Stomach smooth muscle (tissue), 2 donors: ENCODE measurements around the gene ZKSCAN2.
A peak's percentile ranks its signal among the peaks of the same experiment; 100 is the strongest.

Experiments used
- H3K27ac ChIP-seq: one replicate; pipeline ENCODE4 v1.7.0; 2013; ENCODE audit warnings: mild to moderate bottlenecking, low read length, inconsistent platforms
- H3K27me3 ChIP-seq, 2 donors: one replicate each; pipeline ENCODE4 v1.7.0; 2013; ENCODE audit warnings: low read length in 2 of 2; ENCODE audit not compliant: insufficient read depth in 2 of 2, control insufficient read depth in 1 of 2
- H3K36me3 ChIP-seq, 2 donors: one replicate each; pipeline ENCODE4 v1.7.0; 2013; ENCODE audit warnings: low read length in 2 of 2; ENCODE audit not compliant: control insufficient read depth in 2 of 2, insufficient read depth in 2 of 2
- H3K4me1 ChIP-seq: one replicate; pipeline ENCODE4 v1.7.0; 2013; ENCODE audit warnings: low read length; ENCODE audit not compliant: control insufficient read depth, insufficient read depth
- H3K4me3 ChIP-seq, 2 donors: one replicate each; pipeline ENCODE4 v1.7.0; 2013; ENCODE audit warnings: low read length in 2 of 2
- H3K9ac ChIP-seq, 2 donors: one replicate each; pipeline ENCODE4 v1.7.0; 2013; ENCODE audit warnings: low read length in 2 of 2, mild to moderate bottlenecking in 1 of 2
- H3K9me3 ChIP-seq, 2 donors: one replicate each; pipeline ENCODE4 v1.7.0; 2013; ENCODE audit warnings: low read length in 2 of 2; ENCODE audit not compliant: control insufficient read depth in 2 of 2
- donor health status: healthy.
- donor health status: Pancreatic carcinoma.

ZKSCAN2 gene

GRCh38 chr16:25224731-25225319 is 32.8 kb downstream of the ZKSCAN2 start:
- no peaks in the 10 kb centered on the region for H3K9me3 ChIP-seq
- no peaks in the 10 kb centered on the region for H3K36me3 ChIP-seq
- H3K4me3 ChIP-seq: no peak overlapping the region
- no peak overlapping the region for H3K27ac ChIP-seq
- peaks cover 3% of the 10 kb centered on the region for H3K4me1 ChIP-seq
- no peak overlapping the region for H3K9ac ChIP-seq
- H3K27me3 ChIP-seq: no peaks in the 10 kb centered on the region

GRCh38 chr16:25223964-25224363 is 33.7 kb downstream of the ZKSCAN2 start:
- Histone ChIP-seq H3K9me3 (no peaks in the 10 kb centered on the region), H3K9ac (no peak overlapping the region), H3K4me3 (no peak overlapping the region), H3K4me1 (peaks cover 3% of the 10 kb centered on the region), H3K36me3 (no peaks in the 10 kb centered on the region), H3K27me3 (no peaks in the 10 kb centered on the region), H3K27ac (no peak overlapping the region)

GRCh38 chr16:25222959-25223358 is 34.7 kb downstream of the ZKSCAN2 start:
- H3K36me3 ChIP-seq: no peaks in the 10 kb centered on the region
- no peak overlapping the region for H3K4me3 ChIP-seq
- H3K9me3 ChIP-seq: no peaks in the 10 kb centered on the region
- peaks cover 3% of the 10 kb centered on the region for H3K4me1 ChIP-seq
- no peak overlapping the region for H3K9ac ChIP-seq
- H3K27ac ChIP-seq: no peak overlapping the region
- no peaks in the 10 kb centered on the region for H3K27me3 ChIP-seq

- H3K27me3 ChIP-seq: peaks cover 0 to 4% of the 10 kb centered on the region in 2 donors
- peaks cover 3% of the 10 kb centered on the region for H3K4me1 ChIP-seq
- H3K4me3 ChIP-seq: peak overlapping the region in 1 of 2 donors; percentile 8
- no peaks in the 10 kb centered on the region for H3K9me3 ChIP-seq
- H3K9ac ChIP-seq: no peak overlapping the region
- no peaks in the 10 kb centered on the region for H3K36me3 ChIP-seq
- H3K27ac ChIP-seq: no peak overlapping the region
Measured at GRCh38 chr16:25219070-25219737, 38.4 kb downstream of the ZKSCAN2 start.

- Histone ChIP-seq H3K27ac (no peak overlapping the region), H3K36me3 (no peaks in the 10 kb centered on the region), H3K9me3 (no peaks in the 10 kb centered on the region), H3K4me3 (no peak overlapping the region), H3K27me3 (peaks cover 0 to 4% of the 10 kb centered on the region in 2 donors), H3K9ac (no peak overlapping the region), H3K4me1 (peaks cover 3% of the 10 kb centered on the region)
Measured at GRCh38 chr16:25217921-25218320, 39.7 kb downstream of the ZKSCAN2 start.

GRCh38 chr16:25217112-25217511 is 40.5 kb downstream of the ZKSCAN2 start:
- Histone ChIP-seq H3K4me1 (no peaks in the 10 kb centered on the region), H3K36me3 (no peaks in the 10 kb centered on the region), H3K9ac (no peak overlapping the region), H3K4me3 (no peak overlapping the region), H3K27ac (no peak overlapping the region), H3K9me3 (no peaks in the 10 kb centered on the region), H3K27me3 (peaks cover 0 to 4% of the 10 kb centered on the region in 2 donors)

- Histone ChIP-seq H3K9me3 (no peaks in the 10 kb centered on the region), H3K27ac (no peak overlapping the region), H3K27me3 (peaks cover 0 to 4% of the 10 kb centered on the region in 2 donors), H3K36me3 (no peaks in the 10 kb centered on the region), H3K4me3 (no peak overlapping the region), H3K4me1 (no peaks in the 10 kb centered on the region), H3K9ac (no peak overlapping the region)
Measured at GRCh38 chr16:25213709-25214397, 43.8 kb downstream of the ZKSCAN2 start.

- H3K9me3 ChIP-seq: no peaks in the 10 kb centered on the region
- H3K27me3 ChIP-seq: peaks cover 0 to 4% of the 10 kb centered on the region in 2 donors
- H3K9ac ChIP-seq: no peak overlapping the region
- H3K27ac ChIP-seq: no peak overlapping the region
- H3K36me3 ChIP-seq: no peaks in the 10 kb centered on the region
- no peak overlapping the region for H3K4me3 ChIP-seq
- no peaks in the 10 kb centered on the region for H3K4me1 ChIP-seq
Measured at GRCh38 chr16:25212636-25213035, 45.0 kb downstream of the ZKSCAN2 start.

- H3K27ac ChIP-seq: no peak overlapping the region
- no peaks in the 10 kb centered on the region for H3K27me3 ChIP-seq
- H3K36me3 ChIP-seq: no peaks in the 10 kb centered on the region
- H3K4me3 ChIP-seq: no peak overlapping the region
- no peaks in the 10 kb centered on the region for H3K4me1 ChIP-seq
- no peaks in the 10 kb centered on the region for H3K9me3 ChIP-seq
- no peak overlapping the region for H3K9ac ChIP-seq
Measured at GRCh38 chr16:25210758-25211157, 46.9 kb downstream of the ZKSCAN2 start.

- Histone ChIP-seq H3K36me3 (no peaks in the 10 kb centered on the region), H3K4me1 (no peaks in the 10 kb centered on the region), H3K4me3 (no peak overlapping the region), H3K27ac (no peak overlapping the region), H3K27me3 (no peaks in the 10 kb centered on the region), H3K9ac (no peak overlapping the region), H3K9me3 (no peaks in the 10 kb centered on the region)
Measured at GRCh38 chr16:25199457-25199856, 58.2 kb downstream of the ZKSCAN2 start.

- Histone ChIP-seq H3K4me3 (no peak overlapping the region), H3K36me3 (no peaks in the 10 kb centered on the region), H3K9me3 (no peaks in the 10 kb centered on the region), H3K4me1 (no peaks in the 10 kb centered on the region), H3K27me3 (no peaks in the 10 kb centered on the region), H3K27ac (no peak overlapping the region), H3K9ac (no peak overlapping the region)
Measured at GRCh38 chr16:25198021-25198420, 59.6 kb downstream of the ZKSCAN2 start.
